ENCODE data around the gene LRRC36.

DNA sequence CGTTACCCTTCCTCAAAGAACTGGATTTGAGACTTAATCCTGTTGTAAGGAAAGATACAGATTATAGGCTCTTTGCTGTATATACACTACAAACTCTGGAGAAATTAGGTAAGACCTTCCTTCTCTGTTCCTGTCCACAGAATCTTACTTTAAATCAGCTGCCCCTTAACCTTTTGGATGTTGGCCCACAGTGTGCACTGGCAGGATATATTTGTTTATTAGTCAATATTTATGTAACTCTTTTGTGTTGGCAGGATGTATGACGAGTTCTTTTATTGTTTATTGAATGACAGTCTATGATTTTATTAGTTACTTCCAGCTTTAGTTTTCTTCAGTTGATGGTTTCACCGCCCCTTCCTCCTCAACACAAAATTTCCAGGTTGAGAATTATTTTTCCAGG, 19.7 kb downstream of the LRRC36 start:
- TF ChIP-seq, protein P1, sequence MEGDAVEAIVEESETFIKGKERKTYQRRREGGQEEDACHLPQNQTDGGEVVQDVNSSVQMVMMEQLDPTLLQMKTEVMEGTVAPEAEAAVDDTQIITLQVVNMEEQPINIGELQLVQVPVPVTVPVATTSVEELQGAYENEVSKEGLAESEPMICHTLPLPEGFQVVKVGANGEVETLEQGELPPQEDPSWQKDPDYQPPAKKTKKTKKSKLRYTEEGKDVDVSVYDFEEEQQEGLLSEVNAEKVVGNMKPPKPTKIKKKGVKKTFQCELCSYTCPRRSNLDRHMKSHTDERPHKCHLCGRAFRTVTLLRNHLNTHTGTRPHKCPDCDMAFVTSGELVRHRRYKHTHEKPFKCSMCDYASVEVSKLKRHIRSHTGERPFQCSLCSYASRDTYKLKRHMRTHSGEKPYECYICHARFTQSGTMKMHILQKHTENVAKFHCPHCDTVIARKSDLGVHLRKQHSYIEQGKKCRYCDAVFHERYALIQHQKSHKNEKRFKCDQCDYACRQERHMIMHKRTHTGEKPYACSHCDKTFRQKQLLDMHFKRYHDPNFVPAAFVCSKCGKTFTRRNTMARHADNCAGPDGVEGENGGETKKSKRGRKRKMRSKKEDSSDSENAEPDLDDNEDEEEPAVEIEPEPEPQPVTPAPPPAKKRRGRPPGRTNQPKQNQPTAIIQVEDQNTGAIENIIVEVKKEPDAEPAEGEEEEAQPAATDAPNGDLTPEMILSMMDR (conservative IDR thresholded peaks at IDR 0.05), result no peak
- TF ChIP-seq EZH2 (IDR thresholded peaks at IDR 0.05; ENCODE audit: low read depth), result no peak
